Prostate gland (tissue), 2 donors: ENCODE data around the gene MTA1.

Experiments used
- POLR2A ChIP-seq: fragments of 450-650 bp; IDR thresholded peaks from one replicate; pipeline ENCODE4 v1.6.1; 2016; ENCODE audit warnings: antibody characterized with exemption, mild to moderate bottlenecking
- POLR2AphosphoS5 ChIP-seq: sonication (generic); formaldehyde crosslinking; IDR thresholded peaks from one replicate; pipeline ENCODE4 v1.6.1; 2017; ENCODE audit warnings: antibody characterized with exemption
- TF ChIP-seq, protein P1 (sequence below), 4 experiments: fragments of 200-600 bp in 2 of 4; fragments of 450-650 bp in 2 of 4; sonication (generic) in 2 of 4; IDR thresholded peaks; 1 replicate in 3 of 4; 2 replicates in 1 of 4; pipeline ENCODE4 v1.5.1; 2016 to 2019; ENCODE audit warnings: antibody characterized with exemption in 4 of 4, mild to moderate bottlenecking in 2 of 4, moderate library complexity in 2 of 4

DNA sequence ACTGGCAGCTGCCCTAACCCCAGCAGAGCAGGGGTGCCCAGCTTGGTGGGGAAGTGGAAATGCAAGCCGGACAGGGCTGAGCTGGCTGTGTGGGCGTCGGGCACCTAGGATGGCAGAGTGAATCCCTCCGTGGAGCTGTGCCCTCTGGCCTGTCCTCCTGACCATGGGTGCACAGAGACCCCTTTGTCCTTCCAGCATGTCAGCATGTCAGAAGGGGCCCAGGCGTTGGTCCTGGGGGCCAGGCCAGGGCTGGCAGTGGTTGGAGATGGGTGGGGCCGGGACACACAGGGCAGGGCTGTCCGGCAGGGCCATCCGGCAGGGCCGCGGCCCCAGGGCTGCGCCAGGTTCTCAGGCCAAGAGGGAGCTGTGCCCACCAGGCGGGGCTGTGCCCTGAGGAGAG is 30.1 kb upstream of the MTA1 start:
- TF ChIP-seq, protein P1, sequence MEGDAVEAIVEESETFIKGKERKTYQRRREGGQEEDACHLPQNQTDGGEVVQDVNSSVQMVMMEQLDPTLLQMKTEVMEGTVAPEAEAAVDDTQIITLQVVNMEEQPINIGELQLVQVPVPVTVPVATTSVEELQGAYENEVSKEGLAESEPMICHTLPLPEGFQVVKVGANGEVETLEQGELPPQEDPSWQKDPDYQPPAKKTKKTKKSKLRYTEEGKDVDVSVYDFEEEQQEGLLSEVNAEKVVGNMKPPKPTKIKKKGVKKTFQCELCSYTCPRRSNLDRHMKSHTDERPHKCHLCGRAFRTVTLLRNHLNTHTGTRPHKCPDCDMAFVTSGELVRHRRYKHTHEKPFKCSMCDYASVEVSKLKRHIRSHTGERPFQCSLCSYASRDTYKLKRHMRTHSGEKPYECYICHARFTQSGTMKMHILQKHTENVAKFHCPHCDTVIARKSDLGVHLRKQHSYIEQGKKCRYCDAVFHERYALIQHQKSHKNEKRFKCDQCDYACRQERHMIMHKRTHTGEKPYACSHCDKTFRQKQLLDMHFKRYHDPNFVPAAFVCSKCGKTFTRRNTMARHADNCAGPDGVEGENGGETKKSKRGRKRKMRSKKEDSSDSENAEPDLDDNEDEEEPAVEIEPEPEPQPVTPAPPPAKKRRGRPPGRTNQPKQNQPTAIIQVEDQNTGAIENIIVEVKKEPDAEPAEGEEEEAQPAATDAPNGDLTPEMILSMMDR (IDR thresholded peaks at IDR 0.05): no peak
- no peak for TF ChIP-seq POLR2AphosphoS5
- no peak for TF ChIP-seq POLR2A
